ENCODE results near the gene RFPL4A. TPM values are rescaled to one million over a fixed set of nuclear protein-coding genes. Genes with fewer than 3 reads are reported as not detected.
A peak's percentile ranks its signal among the peaks of the same experiment; 100 is the strongest.
"Not testable (repeated sequence)": the region's sequence is repeated elsewhere in the genome, so short reads cannot be mapped to it uniquely, and the experiment has no call there.

RFPL4A gene
- polyA plus RNA-seq, 3 donors from 2014 or later: not detected

- H3K4me1 Mint-ChIP-seq, H3K9me3 Mint-ChIP-seq, H3K27ac Mint-ChIP-seq, H3K4me3 Mint-ChIP-seq, H3K36me3 Mint-ChIP-seq, DNase-seq: not testable (repeated sequence)
- peaks cover 1 to 20% (median 4%) of the 10 kb centered on the region in 3 donors for H3K27me3 Mint-ChIP-seq (ENCODE audit: low read depth in 3 of 3)
Observed at GRCh38 chr19:55756808-55757207, 2.1 kb upstream of the RFPL4A start.

GRCh38 chr19:55766466-55766865 is 7.6 kb downstream of the RFPL4A start:
- H3K27ac Mint-ChIP-seq: no peak overlapping the region
- DNase-seq: peak in 1 of 3 donors; percentile 25
- peaks cover 0 to 4% (median 2%) of the 10 kb centered on the region in 3 donors for H3K27me3 Mint-ChIP-seq (ENCODE audit: low read depth in 3 of 3)
- no peak overlapping the region for H3K4me3 Mint-ChIP-seq
- no peaks in the 10 kb centered on the region for H3K36me3 Mint-ChIP-seq
- H3K4me1 Mint-ChIP-seq: peaks cover 4 to 11% of the 10 kb centered on the region in 2 donors
- peaks cover 0 to 12% (median 0%) of the 10 kb centered on the region in 6 donors for H3K9me3 Mint-ChIP-seq

DNA sequence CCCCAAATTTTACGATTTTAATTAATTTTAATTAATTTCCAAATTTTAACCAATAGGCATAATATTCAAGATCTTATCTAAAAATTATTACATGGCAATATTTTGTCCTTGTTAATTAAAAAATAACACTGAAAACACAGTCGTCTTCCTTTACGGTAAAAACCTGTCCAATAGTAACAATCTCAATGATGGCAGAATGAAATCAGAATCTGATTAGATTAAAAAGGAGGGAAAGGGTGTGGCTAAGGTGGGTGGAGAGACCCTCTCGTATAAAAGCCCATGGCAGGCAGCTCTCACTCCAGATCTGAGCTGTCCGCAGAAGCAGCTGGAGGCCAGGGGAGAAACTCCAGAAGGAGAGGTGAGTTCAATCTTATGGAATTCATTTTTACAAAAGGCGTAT is 9.9 kb downstream of the RFPL4A start, which contains the start of gene RFPL4AL1:
Gene RFPL4AL1 (plus strand): TSS at position 301 of the 400 bp plus-strand sequence. CDS start 2,687 bp downstream, outside the sequence.
- not testable (repeated sequence) for H3K27me3 Mint-ChIP-seq (ENCODE audit: low read depth in 3 of 3); DNase-seq; H3K27ac Mint-ChIP-seq; H3K4me3 Mint-ChIP-seq; H3K36me3 Mint-ChIP-seq
- peaks cover 0 to 12% (median 0%) of the 10 kb centered on the region in 6 donors for H3K9me3 Mint-ChIP-seq
- peaks cover 4 to 11% of the 10 kb centered on the region in 2 donors for H3K4me1 Mint-ChIP-seq

- H3K27me3 Mint-ChIP-seq (ENCODE audit: low read depth in 3 of 3); H3K36me3 Mint-ChIP-seq; H3K27ac Mint-ChIP-seq; H3K4me3 Mint-ChIP-seq; DNase-seq: not testable (repeated sequence)
- Mint-ChIP-seq H3K9me3 (peaks cover 0 to 12% (median 0%) of the 10 kb centered on the region in 6 donors), H3K4me1 (peaks cover 4 to 11% of the 10 kb centered on the region in 2 donors)
Observed at GRCh38 chr19:55769632-55770031, 10.7 kb downstream of the RFPL4A start.

- no peak overlapping the region for H3K27ac Mint-ChIP-seq
- H3K27me3 Mint-ChIP-seq (ENCODE audit: low read depth in 3 of 3): peaks cover 0 to 7% (median 4%) of the 10 kb centered on the region in 3 donors
- H3K4me1 Mint-ChIP-seq: no peaks in the 10 kb centered on the region
- H3K4me3 Mint-ChIP-seq: no peak overlapping the region
- no peak for DNase-seq
- peaks cover 0 to 5% (median 0%) of the 10 kb centered on the region in 6 donors for H3K9me3 Mint-ChIP-seq
- no peaks in the 10 kb centered on the region for H3K36me3 Mint-ChIP-seq
Observed at GRCh38 chr19:55777528-55777927, 18.6 kb downstream of the RFPL4A start.

DNA sequence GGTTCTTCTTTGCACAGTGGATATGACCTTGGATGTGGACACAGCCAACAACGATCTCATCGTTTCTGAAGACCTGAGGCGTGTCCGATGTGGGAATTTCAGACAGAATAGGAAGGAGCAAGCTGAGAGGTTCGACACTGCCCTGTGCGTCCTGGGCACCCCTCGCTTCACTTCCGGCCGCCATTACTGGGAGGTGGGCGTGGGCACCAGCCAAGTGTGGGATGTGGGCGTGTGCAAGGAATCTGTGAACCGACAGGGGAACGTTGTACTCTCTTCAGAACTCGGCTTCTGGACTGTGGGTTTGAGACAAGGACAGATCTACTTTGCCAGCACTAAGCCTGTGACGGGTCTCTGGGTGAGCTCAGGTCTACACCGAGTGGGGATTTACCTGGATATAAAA is 19.4 kb downstream of the RFPL4A start:
- no peaks in the 10 kb centered on the region for H3K36me3 Mint-ChIP-seq
- peaks cover 0 to 5% (median 0%) of the 10 kb centered on the region in 6 donors for H3K9me3 Mint-ChIP-seq
- DNase-seq: no peak
- no peak overlapping the region for H3K4me3 Mint-ChIP-seq
- peaks cover 0 to 7% (median 6%) of the 10 kb centered on the region in 3 donors for H3K27me3 Mint-ChIP-seq (ENCODE audit: low read depth in 3 of 3)
- no peaks in the 10 kb centered on the region for H3K4me1 Mint-ChIP-seq
- H3K27ac Mint-ChIP-seq: no peak overlapping the region

DNA sequence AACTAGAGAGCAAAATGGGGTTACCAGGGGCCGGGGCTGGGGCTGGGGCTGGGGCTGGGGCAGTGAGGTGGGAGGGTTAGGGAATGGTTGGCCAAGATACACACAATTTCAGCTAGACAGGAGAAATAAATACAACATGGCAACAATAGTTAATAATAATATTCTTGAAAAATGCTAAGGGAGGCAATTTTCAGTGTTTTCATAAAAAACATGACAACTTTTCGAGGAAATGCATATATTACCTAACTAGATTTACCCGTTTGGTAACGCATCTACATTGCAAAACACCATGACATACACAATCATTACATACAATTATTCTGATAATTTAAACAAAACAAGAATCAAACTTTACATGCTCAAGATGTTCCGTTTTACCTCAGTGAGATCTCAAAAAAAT is 22.2 kb downstream of the RFPL4A start:
- H3K9me3 Mint-ChIP-seq: peaks cover 0 to 5% (median 0%) of the 10 kb centered on the region in 6 donors
- H3K36me3 Mint-ChIP-seq: no peaks in the 10 kb centered on the region
- H3K27me3 Mint-ChIP-seq (ENCODE audit: low read depth in 3 of 3): peaks cover 0 to 10% (median 4%) of the 10 kb centered on the region in 3 donors
- no peak overlapping the region for H3K4me3 Mint-ChIP-seq
- no peak for DNase-seq
- no peaks in the 10 kb centered on the region for H3K4me1 Mint-ChIP-seq
- no peak overlapping the region for H3K27ac Mint-ChIP-seq

GRCh38 chr19:55795021-55795420 is 36.1 kb downstream of the RFPL4A start:
- no peak overlapping the region for H3K27ac Mint-ChIP-seq
- H3K4me3 Mint-ChIP-seq: no peak overlapping the region
- H3K36me3 Mint-ChIP-seq: no peaks in the 10 kb centered on the region
- H3K4me1 Mint-ChIP-seq: no peaks in the 10 kb centered on the region
- H3K9me3 Mint-ChIP-seq: peaks cover 0 to 3% (median 0%) of the 10 kb centered on the region in 6 donors
- DNase-seq: no peak
- H3K27me3 Mint-ChIP-seq (ENCODE audit: low read depth in 3 of 3): peaks cover 0 to 14% (median 10%) of the 10 kb centered on the region in 3 donors

- DNase-seq: no peak
- Mint-ChIP-seq H3K4me3 (no peak overlapping the region), H3K27ac (no peak overlapping the region), H3K4me1 (no peaks in the 10 kb centered on the region), H3K36me3 (peaks cover 0 to 5% (median 0%) of the 10 kb centered on the region in 3 donors), H3K27me3 (ENCODE audit: low read depth in 3 of 3) (peaks cover 0 to 12% (median 10%) of the 10 kb centered on the region in 3 donors), H3K9me3 (peaks cover 0 to 5% (median under 1%) of the 10 kb centered on the region in 6 donors)
Observed at GRCh38 chr19:55801416-55801815, 42.5 kb downstream of the RFPL4A start.

GRCh38 chr19:55802281-55802680 is 43.4 kb downstream of the RFPL4A start:
- Mint-ChIP-seq H3K4me1 (no peaks in the 10 kb centered on the region), H3K4me3 (no peak overlapping the region), H3K27me3 (ENCODE audit: low read depth in 3 of 3) (peaks cover 0 to 12% (median 9%) of the 10 kb centered on the region in 3 donors), H3K36me3 (peaks cover 0 to 5% (median 0%) of the 10 kb centered on the region in 3 donors), H3K9me3 (peaks cover 0 to 5% (median 2%) of the 10 kb centered on the region in 6 donors), H3K27ac (no peak overlapping the region)
- no peak for DNase-seq

DNA sequence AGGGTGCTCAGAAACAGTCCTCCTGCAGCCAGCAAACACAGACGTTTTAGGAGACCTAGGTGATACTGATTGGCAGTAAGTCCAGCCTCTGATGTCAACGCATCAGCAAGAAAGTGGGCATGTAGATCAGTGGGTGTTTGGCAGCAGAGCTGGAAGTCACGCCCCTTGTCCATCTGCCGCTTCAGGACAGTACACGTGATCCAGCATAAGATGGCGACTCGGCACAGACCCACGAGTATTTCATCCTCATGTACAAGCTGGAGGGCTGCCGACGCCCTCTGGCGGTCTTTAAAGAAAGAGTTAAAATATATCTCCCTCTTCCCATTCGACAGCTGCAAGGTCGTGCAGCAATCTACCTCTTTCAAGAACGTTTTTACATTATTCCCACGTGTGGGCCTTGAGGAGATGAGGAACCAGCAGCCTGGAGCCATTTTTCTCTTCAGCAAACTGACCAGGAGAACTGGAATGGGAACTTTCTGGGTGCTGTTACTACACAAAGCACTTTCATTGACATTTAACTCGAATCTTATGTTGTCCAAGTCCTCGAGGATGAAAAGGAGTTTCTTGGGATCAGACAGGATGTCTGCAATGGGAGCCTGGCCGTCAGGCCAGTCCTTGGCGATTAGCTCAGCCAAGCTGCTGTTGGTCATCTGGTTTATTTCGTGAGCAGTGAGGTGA is 50.6 kb downstream of the RFPL4A start:
- no peaks in the 10 kb centered on the region for H3K36me3 Mint-ChIP-seq
- peaks cover 0 to 10% (median 3%) of the 10 kb centered on the region in 3 donors for H3K27me3 Mint-ChIP-seq (ENCODE audit: low read depth in 3 of 3)
- no peak overlapping the region for H3K4me3 Mint-ChIP-seq
- DNase-seq: peak; percentile 3 to 39 (median 17)
- peaks cover 0 to 2% of the 10 kb centered on the region in 2 donors for H3K4me1 Mint-ChIP-seq
- peaks cover 0 to 5% (median 0%) of the 10 kb centered on the region in 6 donors for H3K9me3 Mint-ChIP-seq
- H3K27ac Mint-ChIP-seq: no peak overlapping the region

GRCh38 chr19:55811340-55811739 is 52.4 kb downstream of the RFPL4A start:
- peaks cover 0 to 11% (median 6%) of the 10 kb centered on the region in 3 donors for H3K27me3 Mint-ChIP-seq (ENCODE audit: low read depth in 3 of 3)
- H3K36me3 Mint-ChIP-seq: no peaks in the 10 kb centered on the region
- no peak overlapping the region for H3K27ac Mint-ChIP-seq
- H3K4me3 Mint-ChIP-seq: no peak overlapping the region
- H3K9me3 Mint-ChIP-seq: peaks cover 0 to 3% (median 0%) of the 10 kb centered on the region in 6 donors
- DNase-seq: no peak
- H3K4me1 Mint-ChIP-seq: peaks cover 0 to 2% of the 10 kb centered on the region in 2 donors

- Mint-ChIP-seq H3K27ac (no peak overlapping the region), H3K4me3 (no peak overlapping the region), H3K27me3 (ENCODE audit: low read depth in 3 of 3) (peaks cover 0 to 11% (median 6%) of the 10 kb centered on the region in 3 donors), H3K4me1 (peaks cover 0 to 2% of the 10 kb centered on the region in 2 donors), H3K9me3 (peaks cover 0 to 3% (median 0%) of the 10 kb centered on the region in 6 donors), H3K36me3 (no peaks in the 10 kb centered on the region)
- DNase-seq: no peak
Observed at GRCh38 chr19:55812449-55812848, 53.6 kb downstream of the RFPL4A start.

All from immature natural killer cell (primary cell).